ENCODE measurements around the gene KCNS3.

Gene KCNS3

GRCh38 chr2:17873021-17873420 is 5.4 kb upstream of the KCNS3 start:
- DNase-seq (ENCODE audit: extremely low spot score, insufficient read length, low read depth) (no peak), FAIRE-seq (no peak)

- FAIRE-seq (no peak), DNase-seq (ENCODE audit: extremely low spot score, insufficient read length, low read depth) (no peak)
Observed at GRCh38 chr2:17876590-17876989, 1.9 kb upstream of the KCNS3 start.

- no peak for FAIRE-seq
- DNase-seq (ENCODE audit: extremely low spot score, insufficient read length, low read depth), result peak; percentile 12
Observed at GRCh38 chr2:17877811-17878280, 621 bp upstream of the KCNS3 start.

GRCh38 chr2:17879137-17879912 is 858 bp downstream of the KCNS3 start:
- DNase-seq (ENCODE audit: extremely low spot score, insufficient read length, low read depth) (peak; percentile 11), FAIRE-seq (no peak)

- FAIRE-seq, result no peak
Observed at GRCh38 chr2:17879913-17880274, 1.4 kb downstream of the KCNS3 start.

GRCh38 chr2:17892770-17893534 is 14.5 kb downstream of the KCNS3 start:
- no peak for FAIRE-seq
- DNase-seq (ENCODE audit: extremely low spot score, insufficient read length, low read depth), result no peak

More at GRCh38 chr2:17879913-17880274, 1.4 kb downstream of the KCNS3 start:
- no peak for DNase-seq (ENCODE audit: extremely low spot score, insufficient read length, low read depth)

GRCh38 chr2:17894005-17894404 is 15.5 kb downstream of the KCNS3 start:
- no peak for DNase-seq (ENCODE audit: extremely low spot score, insufficient read length, low read depth)
- no peak for FAIRE-seq

- no peak for FAIRE-seq
- DNase-seq (ENCODE audit: extremely low spot score, insufficient read length, low read depth), result no peak
Observed at GRCh38 chr2:17894556-17894955, 16.1 kb downstream of the KCNS3 start.

- no peak for DNase-seq (ENCODE audit: extremely low spot score, insufficient read length, low read depth)
- FAIRE-seq, result no peak
Observed at GRCh38 chr2:17899871-17900270, 21.4 kb downstream of the KCNS3 start.

- FAIRE-seq (no peak), DNase-seq (ENCODE audit: extremely low spot score, insufficient read length, low read depth) (no peak)
Observed at GRCh38 chr2:17901246-17901645, 22.8 kb downstream of the KCNS3 start.

- DNase-seq (ENCODE audit: extremely low spot score, insufficient read length, low read depth) (no peak), FAIRE-seq (no peak)
Observed at GRCh38 chr2:17910980-17911379, 32.5 kb downstream of the KCNS3 start.

- no peak for DNase-seq (ENCODE audit: extremely low spot score, insufficient read length, low read depth)
- FAIRE-seq, result no peak
Observed at GRCh38 chr2:17911491-17912260, 33.2 kb downstream of the KCNS3 start.

GRCh38 chr2:17912266-17912691 is 33.8 kb downstream of the KCNS3 start:
- FAIRE-seq, result peak; percentile 60

GRCh38 chr2:17915099-17915498 is 36.6 kb downstream of the KCNS3 start:
- FAIRE-seq, result no peak

More at GRCh38 chr2:17912266-17912691, 33.8 kb downstream of the KCNS3 start:
- DNase-seq (ENCODE audit: extremely low spot score, insufficient read length, low read depth), result no peak

GRCh38 chr2:17915811-17916518 is 37.5 kb downstream of the KCNS3 start:
- no peak for FAIRE-seq
- no peak for DNase-seq (ENCODE audit: extremely low spot score, insufficient read length, low read depth)

More at GRCh38 chr2:17915099-17915498, 36.6 kb downstream of the KCNS3 start:
- DNase-seq (ENCODE audit: extremely low spot score, insufficient read length, low read depth), result no peak

- FAIRE-seq, result no peak
Observed at GRCh38 chr2:17916584-17916983, 38.1 kb downstream of the KCNS3 start.

GRCh38 chr2:17918789-17919188 is 40.3 kb downstream of the KCNS3 start:
- DNase-seq (ENCODE audit: extremely low spot score, insufficient read length, low read depth) (no peak), FAIRE-seq (no peak)

More at GRCh38 chr2:17916584-17916983, 38.1 kb downstream of the KCNS3 start:
- no peak for DNase-seq (ENCODE audit: extremely low spot score, insufficient read length, low read depth)

GRCh38 chr2:17930773-17931172 is 52.3 kb downstream of the KCNS3 start:
- FAIRE-seq (no peak), DNase-seq (ENCODE audit: extremely low spot score, insufficient read length, low read depth) (no peak)

- FAIRE-seq (no peak), DNase-seq (ENCODE audit: extremely low spot score, insufficient read length, low read depth) (no peak)
Observed at GRCh38 chr2:17933256-17933655, 54.8 kb downstream of the KCNS3 start.

- DNase-seq (ENCODE audit: extremely low spot score, insufficient read length, low read depth) (no peak), FAIRE-seq (no peak)
Observed at GRCh38 chr2:17934721-17935120, 56.3 kb downstream of the KCNS3 start.

Data from GM18507 (cell line).